Right lobe of liver (tissue), 4 donors: ENCODE results near the gene SAFB2.

Source experiments
- POLR2A ChIP-seq: fragments of 450-650 bp; IDR thresholded peaks from one replicate; pipeline ENCODE4 v1.6.1; 2017; ENCODE audit warnings: antibody characterized with exemption, mild to moderate bottlenecking
- TF ChIP-seq, protein P1 (sequence below), 4 donors: fragments of 200-600 bp in 3 of 4; fragments of 450-650 bp in 1 of 4; IDR thresholded peaks; one replicate each; pipeline versions ENCODE4 v1.5.1 to v1.8.0; 2016 to 2022; ENCODE audit warnings: antibody characterized with exemption in 4 of 4, mild to moderate bottlenecking in 2 of 4
- donor health status: DM: no; HTN: no; CAD: no.
- donor health status: DM: no; HTN: no; CAD: no.
- donor health status: DM: no; HTN: yes; CAD: no.

DNA sequence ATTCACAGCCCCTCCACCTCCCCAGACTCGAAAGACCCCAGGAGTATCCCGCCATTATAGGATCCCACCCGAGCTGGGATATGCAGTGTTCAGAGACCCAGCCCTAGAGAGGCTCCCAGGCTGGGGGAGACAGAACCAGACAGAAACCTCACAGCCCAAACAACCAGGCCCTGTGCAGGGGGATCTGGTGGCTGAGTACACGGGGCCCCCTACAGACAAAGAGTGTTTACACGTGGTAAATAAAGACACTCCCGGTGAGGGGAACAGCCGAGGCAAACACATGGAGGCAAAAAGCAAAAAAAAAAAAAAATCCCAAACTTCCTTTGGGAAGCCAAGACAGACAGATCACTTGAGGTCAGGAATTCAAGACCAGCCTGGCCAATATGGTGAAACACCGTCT lies 79.9 kb downstream of the SAFB2 start:
- no peak for TF ChIP-seq POLR2A
- TF ChIP-seq, protein P1, sequence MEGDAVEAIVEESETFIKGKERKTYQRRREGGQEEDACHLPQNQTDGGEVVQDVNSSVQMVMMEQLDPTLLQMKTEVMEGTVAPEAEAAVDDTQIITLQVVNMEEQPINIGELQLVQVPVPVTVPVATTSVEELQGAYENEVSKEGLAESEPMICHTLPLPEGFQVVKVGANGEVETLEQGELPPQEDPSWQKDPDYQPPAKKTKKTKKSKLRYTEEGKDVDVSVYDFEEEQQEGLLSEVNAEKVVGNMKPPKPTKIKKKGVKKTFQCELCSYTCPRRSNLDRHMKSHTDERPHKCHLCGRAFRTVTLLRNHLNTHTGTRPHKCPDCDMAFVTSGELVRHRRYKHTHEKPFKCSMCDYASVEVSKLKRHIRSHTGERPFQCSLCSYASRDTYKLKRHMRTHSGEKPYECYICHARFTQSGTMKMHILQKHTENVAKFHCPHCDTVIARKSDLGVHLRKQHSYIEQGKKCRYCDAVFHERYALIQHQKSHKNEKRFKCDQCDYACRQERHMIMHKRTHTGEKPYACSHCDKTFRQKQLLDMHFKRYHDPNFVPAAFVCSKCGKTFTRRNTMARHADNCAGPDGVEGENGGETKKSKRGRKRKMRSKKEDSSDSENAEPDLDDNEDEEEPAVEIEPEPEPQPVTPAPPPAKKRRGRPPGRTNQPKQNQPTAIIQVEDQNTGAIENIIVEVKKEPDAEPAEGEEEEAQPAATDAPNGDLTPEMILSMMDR (IDR thresholded peaks at IDR 0.05) = no peak
